K562 (cell line): Measurements from ENCODE around the gene DIS3L2. TPM values are rescaled to one million over a fixed set of nuclear protein-coding genes. Genes with fewer than 3 reads are reported as not detected.

Source experiments
- ATAC-seq: fragments of 200-7000 bp; cut with Tn5 transposase; 3 replicates; pipeline ENCODE4 v1.9.1; 2020; ENCODE audit warnings: moderate library complexity
- BruUV-seq: library from RNA; stranded (reverse); fragments of 400-500 nt; replicated peaks from 2 replicates; lab custom pipeline; 2021; lab: Mats Ljungman, UMichigan
- CTCF ChIA-PET: fragments of 300-600 bp; formaldehyde crosslinking; extraction: SDS; loops from one replicate; lab custom pipeline; 2021; ENCODE audit warnings: low intra/inter-chr PET ratio; lab: Yijun Ruan, JAX
- POLR2A ChIA-PET: fragments of 300-600, 350-650 bp; sonication (Branson Sonifier 250); formaldehyde crosslinking; extraction: SDS; loops from one replicate; lab custom pipeline; 2021; ENCODE audit warnings: antibody characterized with exemption, inconsistent platforms; lab: Yijun Ruan, JAX
- DNase-seq, 4 experiments: peaks; one replicate each; pipeline versions ENCODE4 v3.0.0 to v3.0.0-alpha.2; 2011 to 2018; ENCODE audit warnings: low spot score in 3 of 4, mixed read lengths in 3 of 4; ENCODE audit errors: extremely low read depth in 1 of 4
- FAIRE-seq: peaks from 2 replicates; lab custom pipeline; 2011; peaks lifted over from hg19 to GRCh38; lab: Jason Lieb, UNC
- H2AFZ ChIP-seq: 2 replicates; pipeline ENCODE4 v1.6.0; 2011; ENCODE audit warnings: low read depth, low read length, control low read depth, inconsistent platforms
- H3K27ac ChIP-seq: fragments of 200-600 bp; 3 replicates; pipeline ENCODE4 v1.8.0; 2011; ENCODE audit warnings: low read depth, mild to moderate bottlenecking, control low read depth, inconsistent platforms, low read length, moderate library complexity, mixed read lengths; ENCODE audit errors: extremely low read depth
- H3K27me3 ChIP-seq, 2 experiments: fragments of 300-600 bp in 1 of 2; 2 replicates in 1 of 2; 3 replicates in 1 of 2; pipeline versions ENCODE4 v1.6.0 to v1.8.0; 2011; ENCODE audit warnings: inconsistent platforms in 2 of 2, low read length in 2 of 2, mild to moderate bottlenecking in 1 of 2, mixed read lengths in 1 of 2, moderate library complexity in 1 of 2; ENCODE audit not compliant: control insufficient read depth in 2 of 2, insufficient read depth in 2 of 2
- H3K36me3 ChIP-seq: fragments of 300-600 bp; 3 replicates; pipeline ENCODE4 v1.8.0; 2011; ENCODE audit warnings: mild to moderate bottlenecking, low read length, inconsistent platforms; ENCODE audit not compliant: control insufficient read depth, insufficient read depth
- H3K4me1 ChIP-seq, 2 experiments: fragments of 200-600 bp in 1 of 2; replicated peaks in 1 of 2; 2 replicates in 1 of 2; 3 replicates in 1 of 2; pipeline versions ENCODE4 v1.5.1 to v1.8.0; 2011; ENCODE audit warnings: inconsistent platforms in 2 of 2, low read length in 2 of 2, mild to moderate bottlenecking in 1 of 2, mixed read lengths in 1 of 2, moderate library complexity in 1 of 2; ENCODE audit not compliant: control insufficient read depth in 2 of 2, insufficient read depth in 2 of 2
- H3K4me2 ChIP-seq: 2 replicates; pipeline ENCODE4 v1.6.1; 2011; ENCODE audit warnings: low read length, control low read depth, inconsistent platforms, mixed read lengths; ENCODE audit not compliant: insufficient read depth
- H3K4me3 ChIP-seq: fragments of 200-600 bp; sonication (generic), shearing (Covaris generic); 2 replicates; pipeline ENCODE4 v1.5.1; 2016; ENCODE audit warnings: control low read depth, inconsistent platforms
- H3K79me2 ChIP-seq: fragments of 200-600 bp; 3 replicates; pipeline ENCODE4 v1.8.0; 2011; ENCODE audit warnings: low read length, inconsistent platforms; ENCODE audit not compliant: control insufficient read depth, insufficient read depth
- H3K9ac ChIP-seq, 2 experiments: 2 replicates each; pipeline versions ENCODE4 v1.6.0 to v1.6.1; 2011; ENCODE audit warnings: low read depth in 2 of 2, low read length in 2 of 2, control low read depth in 1 of 2, inconsistent platforms in 1 of 2, mild to moderate bottlenecking in 1 of 2, mixed read lengths in 1 of 2; ENCODE audit not compliant: insufficient read depth in 1 of 2
- H3K9me1 ChIP-seq: one replicate; pipeline ENCODE4 v1.6.0; 2011; ENCODE audit warnings: inconsistent platforms, mild to moderate bottlenecking, low read length, moderate library complexity; ENCODE audit not compliant: control insufficient read depth, insufficient read depth
- H3K9me3 ChIP-seq: replicated peaks from 2 replicates; pipeline ENCODE4 v1.5.1; 2011; ENCODE audit warnings: low read depth, low read length, inconsistent platforms; ENCODE audit not compliant: control insufficient read depth, insufficient read depth
- H4K20me1 ChIP-seq: replicated peaks from 2 replicates; pipeline ENCODE4 v1.6.1; 2011; ENCODE audit warnings: low read length, inconsistent platforms, mixed read lengths; ENCODE audit not compliant: control insufficient read depth, insufficient read depth
- BRD9 ChIP-seq: fragments of 450-650 bp; IDR thresholded peaks from 2 replicates; pipeline ENCODE4 v1.6.1; 2018; ENCODE audit warnings: low read depth; ENCODE audit not compliant: partially characterized antibody
- CHCHD3 ChIP-seq: fragments of 250-450 bp; sonication (Bioruptor Pico); IDR thresholded peaks from 2 replicates; pipeline ENCODE4 v2.1.2; 2022; ENCODE audit warnings: mild to moderate bottlenecking
- ESRRB ChIP-seq: fragments of 250-450 bp; sonication (Bioruptor Pico); IDR thresholded peaks from 2 replicates; pipeline ENCODE4 v1.5.0; 2020; ENCODE audit warnings: mild to moderate bottlenecking, moderate library complexity, borderline replicate concordance
- GATA2 ChIP-seq: sonication (generic); formaldehyde crosslinking; IDR thresholded peaks from 2 replicates; pipeline ENCODE4 v1.4.0; 2020; ENCODE audit warnings: mild to moderate bottlenecking, missing genetic modification reagents
- HDGF ChIP-seq: fragments of 450-650 bp; IDR thresholded peaks from 2 replicates; pipeline ENCODE4 v1.6.1; 2016
- KLF16 ChIP-seq: IDR thresholded peaks from 2 replicates; pipeline ENCODE4 v1.6.1; 2016; ENCODE audit warnings: antibody characterized with exemption
- POLR2A ChIP-seq: fragments of 450-650 bp; conservative IDR thresholded peaks from 2 replicates; pipeline ENCODE4 v1.6.1; 2016
- RBM25 ChIP-seq: fragments of 200-400 bp; formaldehyde crosslinking; IDR thresholded peaks from 2 replicates; pipeline ENCODE4 v1.6.1; 2018; ENCODE audit warnings: low read length, low read depth, moderate library complexity; ENCODE audit not compliant: severe bottlenecking
- SMAD1 ChIP-seq: fragments of 150-350 bp; IDR thresholded peaks from 2 replicates; pipeline ENCODE4 v1.6.1; 2014; ENCODE audit warnings: low read length, low read depth; ENCODE audit not compliant: partially characterized antibody
- ZFP30 ChIP-seq: fragments of 250-450 bp; sonication (Bioruptor Pico); IDR thresholded peaks from 2 replicates; pipeline ENCODE4 v1.8.0; 2022; ENCODE audit warnings: moderate library complexity, mild to moderate bottlenecking, inconsistent platforms, borderline replicate concordance
- ZKSCAN1 ChIP-seq: fragments of 150-350 bp; IDR thresholded peaks from 2 replicates; pipeline ENCODE4 v1.6.1; 2016; ENCODE audit warnings: low read depth, low read length
- WGBS: fragments of 100-300 bp; shearing (Covaris generic); methylation state at CpG from one replicate; pipeline ENCODE4 v1.1.6; 2016; ENCODE audit warnings: low coverage, mixed read lengths; ENCODE audit not compliant: insufficient coverage; ENCODE audit errors: missing lambda C conversion rate; 5-methylcytosine and 5-hydroxymethylcytosine counted together
- in situ Hi-C: fragments of 300-500 bp; cut with MboI; formaldehyde crosslinking; loops from 4 replicates; pipeline ENCODE4 v1.15.0; 2018; ENCODE audit warnings: inconsistent platforms, mixed read lengths
- intact Hi-C: fragments of 100-400 bp; cut with micrococcal nuclease; formaldehyde crosslinking; loops from 2 replicates; pipeline ENCODE4 v1.14.2; 2022
- polyA plus RNA-seq, 8 experiments: library from polyadenylated mRNA; depleted of rRNA in 4 of 8; stranded (reverse) in 5 of 8; unstranded in 3 of 8; fragments of >200 nt; fragmentation: Nextera tagmentation in 2 of 8; fragmentation: Illumina TruSeq in 1 of 8; extraction: Ambion mirVana in 2 of 8; extraction: Trizol in 1 of 8; gene quantifications; 2 replicates each; pipeline versions ENCODE4 v1.2.1 to v1.2.3, GENCODE V29; 2011 to 2014; ENCODE audit warnings: inconsistent platforms in 1 of 8, missing spikeins in 1 of 8
- total RNA-seq, 7 experiments: library from RNA; depleted of rRNA in 6 of 7; stranded (reverse); fragments of >200 nt in 6 of 7; fragmentation: Illumina TruSeq in 2 of 7; extraction: Trizol in 2 of 7; gene quantifications; 2 replicates each; pipeline versions ENCODE4 v1.2.1 to v1.2.3, GENCODE V29; 2011 to 2021; ENCODE audit warnings: low replicate concordance in 1 of 7
- TF ChIP-seq, protein P1 (sequence below), 3 experiments: IDR thresholded peaks in 2 of 3; conservative IDR thresholded peaks in 1 of 3; 2 replicates each; pipeline ENCODE4 v1.5.1; 2011 to 2012; ENCODE audit warnings: low read length in 3 of 3, mild to moderate bottlenecking in 3 of 3, control low read depth in 2 of 3, improper control_type of control experiment in 1 of 3, inconsistent platforms in 1 of 3, low read depth in 1 of 3, mixed read lengths in 1 of 3, moderate library complexity in 1 of 3; ENCODE audit not compliant: insufficient read depth in 2 of 3
- TF ChIP-seq, protein P2 (sequence below): fragments of 200-400 bp; formaldehyde crosslinking; IDR thresholded peaks from 2 replicates; pipeline ENCODE4 v1.6.1; 2017; ENCODE audit warnings: mild to moderate bottlenecking, low read depth, low read length, moderate library complexity
- TF ChIP-seq, protein P3 (sequence below): fragments of 250-450 bp; sonication (Bioruptor Pico); IDR thresholded peaks from 2 replicates; pipeline ENCODE4 v1.4.0; 2020; ENCODE audit warnings: mild to moderate bottlenecking
- TF ChIP-seq, protein P4 (sequence below): IDR thresholded peaks from 3 replicates; pipeline ENCODE4 v1.6.1; 2011; ENCODE audit warnings: borderline replicate concordance, mild to moderate bottlenecking; ENCODE audit not compliant: insufficient read length, insufficient read depth

The DIS3L2 gene
- total and polyA plus RNA-seq, 9 of the 15 experiments (the other 6 are each of a cell fraction or from before 2014, with no cell fraction given): 1.5 to 19.2 (median 11.2) TPM

DNA sequence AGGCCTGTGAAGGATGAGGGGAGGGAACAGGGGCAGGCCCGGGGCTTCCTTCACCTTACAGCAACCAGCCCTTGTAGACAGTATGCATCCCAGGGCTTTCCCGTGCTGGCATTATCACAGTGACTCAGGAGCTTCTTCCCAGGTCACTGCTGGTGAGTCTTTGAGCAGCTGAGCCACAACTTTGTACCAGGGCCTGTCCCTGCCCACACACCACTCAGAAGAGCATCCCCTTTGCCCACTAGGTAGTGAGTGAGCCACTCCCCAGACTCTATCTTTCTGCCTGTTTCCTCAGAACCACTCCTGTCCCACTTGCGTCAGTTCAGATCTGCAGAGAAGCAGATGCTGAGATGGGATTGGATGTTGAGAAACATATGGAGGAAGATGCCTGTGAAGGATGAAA lies 347.5 kb downstream of the DIS3L2 start:
- Histone ChIP-seq H3K79me2 (no peaks in the 10 kb centered on the region), H2AFZ (no peak overlapping the region), H3K9me3 (no peaks in the 10 kb centered on the region), H4K20me1 (no peaks in the 10 kb centered on the region), H3K4me2 (no peak overlapping the region), H3K9ac (no peak overlapping the region), H3K4me3 (no peak overlapping the region), H3K36me3 (no peaks in the 10 kb centered on the region; the same call in 2 of the 3 replicates), H3K27me3 (no peaks in the 10 kb centered on the region), H3K4me1 (no peaks in the 10 kb centered on the region), H3K27ac (no peak overlapping the region), H3K9me1 (no peaks in the 10 kb centered on the region)
- no TSS peak for BruUV-seq
- 76% methylated on average over 2 of the region's 3 CpGs for WGBS
- in situ Hi-C loops: no loop called here
- ChIA-PET POLR2A (no interaction called here), CTCF (no interaction called here)
- ATAC-seq (no peak), DNase-seq (no peak), FAIRE-seq (no peak)
- intact Hi-C loops: no loop called here
- no peak for TF ChIP-seq CHCHD3 (CRISPR knock-in tag)
- no peak for TF ChIP-seq RBM25
- TF ChIP-seq ESRRB (CRISPR knock-in tag): no peak
- no peak for TF ChIP-seq BRD9
- TF ChIP-seq ZKSCAN1: no peak
- no peak for TF ChIP-seq POLR2A
- TF ChIP-seq, protein P1, sequence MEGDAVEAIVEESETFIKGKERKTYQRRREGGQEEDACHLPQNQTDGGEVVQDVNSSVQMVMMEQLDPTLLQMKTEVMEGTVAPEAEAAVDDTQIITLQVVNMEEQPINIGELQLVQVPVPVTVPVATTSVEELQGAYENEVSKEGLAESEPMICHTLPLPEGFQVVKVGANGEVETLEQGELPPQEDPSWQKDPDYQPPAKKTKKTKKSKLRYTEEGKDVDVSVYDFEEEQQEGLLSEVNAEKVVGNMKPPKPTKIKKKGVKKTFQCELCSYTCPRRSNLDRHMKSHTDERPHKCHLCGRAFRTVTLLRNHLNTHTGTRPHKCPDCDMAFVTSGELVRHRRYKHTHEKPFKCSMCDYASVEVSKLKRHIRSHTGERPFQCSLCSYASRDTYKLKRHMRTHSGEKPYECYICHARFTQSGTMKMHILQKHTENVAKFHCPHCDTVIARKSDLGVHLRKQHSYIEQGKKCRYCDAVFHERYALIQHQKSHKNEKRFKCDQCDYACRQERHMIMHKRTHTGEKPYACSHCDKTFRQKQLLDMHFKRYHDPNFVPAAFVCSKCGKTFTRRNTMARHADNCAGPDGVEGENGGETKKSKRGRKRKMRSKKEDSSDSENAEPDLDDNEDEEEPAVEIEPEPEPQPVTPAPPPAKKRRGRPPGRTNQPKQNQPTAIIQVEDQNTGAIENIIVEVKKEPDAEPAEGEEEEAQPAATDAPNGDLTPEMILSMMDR (IDR thresholded peaks at IDR 0.05 in 2 of 3, conservative IDR thresholded peaks at IDR 0.05 in 1 of 3; ENCODE audit: insufficient read depth in 2 of 3, low read depth in 1 of 3, low read length in 3 of 3): no peak
- TF ChIP-seq, protein P2, sequence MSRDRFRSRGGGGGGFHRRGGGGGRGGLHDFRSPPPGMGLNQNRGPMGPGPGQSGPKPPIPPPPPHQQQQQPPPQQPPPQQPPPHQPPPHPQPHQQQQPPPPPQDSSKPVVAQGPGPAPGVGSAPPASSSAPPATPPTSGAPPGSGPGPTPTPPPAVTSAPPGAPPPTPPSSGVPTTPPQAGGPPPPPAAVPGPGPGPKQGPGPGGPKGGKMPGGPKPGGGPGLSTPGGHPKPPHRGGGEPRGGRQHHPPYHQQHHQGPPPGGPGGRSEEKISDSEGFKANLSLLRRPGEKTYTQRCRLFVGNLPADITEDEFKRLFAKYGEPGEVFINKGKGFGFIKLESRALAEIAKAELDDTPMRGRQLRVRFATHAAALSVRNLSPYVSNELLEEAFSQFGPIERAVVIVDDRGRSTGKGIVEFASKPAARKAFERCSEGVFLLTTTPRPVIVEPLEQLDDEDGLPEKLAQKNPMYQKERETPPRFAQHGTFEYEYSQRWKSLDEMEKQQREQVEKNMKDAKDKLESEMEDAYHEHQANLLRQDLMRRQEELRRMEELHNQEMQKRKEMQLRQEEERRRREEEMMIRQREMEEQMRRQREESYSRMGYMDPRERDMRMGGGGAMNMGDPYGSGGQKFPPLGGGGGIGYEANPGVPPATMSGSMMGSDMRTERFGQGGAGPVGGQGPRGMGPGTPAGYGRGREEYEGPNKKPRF: no peak
- TF ChIP-seq HDGF: no peak
- TF ChIP-seq, protein P3, sequence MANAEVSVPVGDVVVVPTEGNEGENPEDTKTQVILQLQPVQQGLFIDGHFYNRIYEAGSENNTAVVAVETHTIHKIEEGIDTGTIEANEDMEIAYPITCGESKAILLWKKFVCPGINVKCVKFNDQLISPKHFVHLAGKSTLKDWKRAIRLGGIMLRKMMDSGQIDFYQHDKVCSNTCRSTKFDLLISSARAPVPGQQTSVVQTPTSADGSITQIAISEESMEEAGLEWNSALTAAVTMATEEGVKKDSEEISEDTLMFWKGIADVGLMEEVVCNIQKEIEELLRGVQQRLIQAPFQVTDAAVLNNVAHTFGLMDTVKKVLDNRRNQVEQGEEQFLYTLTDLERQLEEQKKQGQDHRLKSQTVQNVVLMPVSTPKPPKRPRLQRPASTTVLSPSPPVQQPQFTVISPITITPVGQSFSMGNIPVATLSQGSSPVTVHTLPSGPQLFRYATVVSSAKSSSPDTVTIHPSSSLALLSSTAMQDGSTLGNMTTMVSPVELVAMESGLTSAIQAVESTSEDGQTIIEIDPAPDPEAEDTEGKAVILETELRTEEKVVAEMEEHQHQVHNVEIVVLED (CRISPR knock-in tag): no peak
- TF ChIP-seq, protein P4, sequence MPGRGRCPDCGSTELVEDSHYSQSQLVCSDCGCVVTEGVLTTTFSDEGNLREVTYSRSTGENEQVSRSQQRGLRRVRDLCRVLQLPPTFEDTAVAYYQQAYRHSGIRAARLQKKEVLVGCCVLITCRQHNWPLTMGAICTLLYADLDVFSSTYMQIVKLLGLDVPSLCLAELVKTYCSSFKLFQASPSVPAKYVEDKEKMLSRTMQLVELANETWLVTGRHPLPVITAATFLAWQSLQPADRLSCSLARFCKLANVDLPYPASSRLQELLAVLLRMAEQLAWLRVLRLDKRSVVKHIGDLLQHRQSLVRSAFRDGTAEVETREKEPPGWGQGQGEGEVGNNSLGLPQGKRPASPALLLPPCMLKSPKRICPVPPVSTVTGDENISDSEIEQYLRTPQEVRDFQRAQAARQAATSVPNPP: no peak
- TF ChIP-seq KLF16: no peak
- no peak for TF ChIP-seq ZFP30
- TF ChIP-seq SMAD1: no peak
- no peak for TF ChIP-seq GATA2 (CRISPR knock-in tag)
